ENCODE data around the gene GKN2.

- TF ChIP-seq CTCF (conservative IDR thresholded peaks at IDR 0.05) (no peak), EZH2 (IDR thresholded peaks at IDR 0.05; ENCODE audit: low read depth) (no peak)
Observed at GRCh38 chr2:68971591-68972231, 19.0 kb upstream of the GKN2 start.

Measured in PC-9 (cell line).